Measurements from ENCODE around the gene CEACAM16. TPM values are rescaled to one million over a fixed set of nuclear protein-coding genes. Genes with fewer than 3 reads are reported as not detected.

The CEACAM16 gene, protein sequence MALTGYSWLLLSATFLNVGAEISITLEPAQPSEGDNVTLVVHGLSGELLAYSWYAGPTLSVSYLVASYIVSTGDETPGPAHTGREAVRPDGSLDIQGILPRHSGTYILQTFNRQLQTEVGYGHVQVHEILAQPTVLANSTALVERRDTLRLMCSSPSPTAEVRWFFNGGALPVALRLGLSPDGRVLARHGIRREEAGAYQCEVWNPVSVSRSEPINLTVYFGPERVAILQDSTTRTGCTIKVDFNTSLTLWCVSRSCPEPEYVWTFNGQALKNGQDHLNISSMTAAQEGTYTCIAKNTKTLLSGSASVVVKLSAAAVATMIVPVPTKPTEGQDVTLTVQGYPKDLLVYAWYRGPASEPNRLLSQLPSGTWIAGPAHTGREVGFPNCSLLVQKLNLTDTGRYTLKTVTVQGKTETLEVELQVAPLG
- not detected in 2 replicates for total RNA-seq (ENCODE audit: low replicate concordance)
- long read RNA-seq: 0 reads

- DNase-seq (ENCODE audit: extremely low spot score, unreplicated experiment): no peak
- H3K4me1 Mint-ChIP-seq (ENCODE audit: unreplicated experiment): peaks cover 9% of the 10 kb centered on the region
- H3K27me3 Mint-ChIP-seq: no peaks in the 10 kb centered on the region
- TF ChIP-seq, protein P1, sequence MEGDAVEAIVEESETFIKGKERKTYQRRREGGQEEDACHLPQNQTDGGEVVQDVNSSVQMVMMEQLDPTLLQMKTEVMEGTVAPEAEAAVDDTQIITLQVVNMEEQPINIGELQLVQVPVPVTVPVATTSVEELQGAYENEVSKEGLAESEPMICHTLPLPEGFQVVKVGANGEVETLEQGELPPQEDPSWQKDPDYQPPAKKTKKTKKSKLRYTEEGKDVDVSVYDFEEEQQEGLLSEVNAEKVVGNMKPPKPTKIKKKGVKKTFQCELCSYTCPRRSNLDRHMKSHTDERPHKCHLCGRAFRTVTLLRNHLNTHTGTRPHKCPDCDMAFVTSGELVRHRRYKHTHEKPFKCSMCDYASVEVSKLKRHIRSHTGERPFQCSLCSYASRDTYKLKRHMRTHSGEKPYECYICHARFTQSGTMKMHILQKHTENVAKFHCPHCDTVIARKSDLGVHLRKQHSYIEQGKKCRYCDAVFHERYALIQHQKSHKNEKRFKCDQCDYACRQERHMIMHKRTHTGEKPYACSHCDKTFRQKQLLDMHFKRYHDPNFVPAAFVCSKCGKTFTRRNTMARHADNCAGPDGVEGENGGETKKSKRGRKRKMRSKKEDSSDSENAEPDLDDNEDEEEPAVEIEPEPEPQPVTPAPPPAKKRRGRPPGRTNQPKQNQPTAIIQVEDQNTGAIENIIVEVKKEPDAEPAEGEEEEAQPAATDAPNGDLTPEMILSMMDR (conservative IDR thresholded peaks at IDR 0.05): no peak
- peak within 1 kb of the TSS; percentile 70 for H3K27ac Mint-ChIP-seq
- no peak within 1 kb of the TSS for H3K4me3 Mint-ChIP-seq
- no peaks in the 10 kb centered on the region for H3K9me3 Mint-ChIP-seq
- H3K36me3 Mint-ChIP-seq: no peaks in the 10 kb centered on the region
These were observed at the start of gene CEACAM16 for GRCh38 chr19:44698492-44699201. TSS of gene CEACAM16 (plus strand) at chr19:44699151. CDS start at chr19:44701457, 2,306 bp downstream.

DNA sequence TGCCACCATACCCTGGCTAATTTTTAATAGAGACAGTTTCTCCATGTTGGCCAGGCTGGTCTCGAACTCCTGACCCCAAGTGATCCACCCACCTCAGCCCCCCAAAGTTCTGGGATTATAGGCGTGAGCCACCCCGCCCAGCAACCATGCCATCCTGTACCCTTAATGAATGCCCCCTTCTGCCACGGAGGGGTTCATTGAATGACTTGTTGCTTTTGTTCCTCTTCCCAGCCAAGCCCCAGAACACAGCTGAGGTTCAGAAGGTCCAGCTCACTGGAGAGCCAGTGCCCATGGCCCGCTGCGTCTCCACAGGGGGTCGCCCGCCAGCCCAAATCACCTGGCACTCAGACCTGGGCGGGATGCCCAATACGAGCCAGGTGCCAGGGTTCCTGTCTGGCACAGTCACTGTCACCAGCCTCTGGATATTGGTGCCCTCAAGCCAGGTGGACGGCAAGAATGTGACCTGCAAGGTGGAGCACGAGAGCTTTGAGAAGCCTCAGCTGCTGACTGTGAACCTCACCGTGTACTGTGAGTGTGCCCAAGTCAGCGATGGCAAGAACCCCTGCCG lies 49.3 kb upstream of the CEACAM16 start:
- TF ChIP-seq, protein P1 (conservative IDR thresholded peaks at IDR 0.05): no peak
- H3K4me1 Mint-ChIP-seq (ENCODE audit: unreplicated experiment): peaks cover 5% of the 10 kb centered on the region
- no peak for DNase-seq (ENCODE audit: extremely low spot score, unreplicated experiment)
- no peaks in the 10 kb centered on the region for H3K9me3 Mint-ChIP-seq
- no peak overlapping the region for H3K4me3 Mint-ChIP-seq
- H3K27me3 Mint-ChIP-seq: no peaks in the 10 kb centered on the region
- peaks cover 22% of the 10 kb centered on the region for H3K36me3 Mint-ChIP-seq
- H3K27ac Mint-ChIP-seq: no peak overlapping the region

GRCh38 chr19:44653343-44653742 lies 45.6 kb upstream of the CEACAM16 start:
- no peak for DNase-seq (ENCODE audit: extremely low spot score, unreplicated experiment)
- Mint-ChIP-seq H3K4me3 (no peak overlapping the region), H3K9me3 (no peaks in the 10 kb centered on the region), H3K27me3 (no peaks in the 10 kb centered on the region), H3K4me1 (ENCODE audit: unreplicated experiment) (no peaks in the 10 kb centered on the region), H3K36me3 (peaks cover 45% of the 10 kb centered on the region), H3K27ac (no peak overlapping the region)
- TF ChIP-seq, protein P1 (conservative IDR thresholded peaks at IDR 0.05): no peak

- peaks cover 50% of the 10 kb centered on the region for H3K36me3 Mint-ChIP-seq
These were observed 44.8 kb upstream of the CEACAM16 start for GRCh38 chr19:44653977-44654774.

More at GRCh38 chr19:44653977-44654774, 44.8 kb upstream of the CEACAM16 start:
- no peak overlapping the region for H3K27ac Mint-ChIP-seq
- H3K4me3 Mint-ChIP-seq: no peak overlapping the region
- no peaks in the 10 kb centered on the region for H3K9me3 Mint-ChIP-seq
- H3K4me1 Mint-ChIP-seq (ENCODE audit: unreplicated experiment): no peaks in the 10 kb centered on the region
- DNase-seq (ENCODE audit: extremely low spot score, unreplicated experiment): no peak
- no peaks in the 10 kb centered on the region for H3K27me3 Mint-ChIP-seq
- TF ChIP-seq, protein P1 (conservative IDR thresholded peaks at IDR 0.05): peak; percentile 65

All from type B pancreatic cell (in vitro differentiated cells).